GM12878 (cell line): ENCODE data around the gene STT3B. TPM values are rescaled to one million over a fixed set of nuclear protein-coding genes. Genes with fewer than 3 reads are reported as not detected.
A peak's percentile ranks its signal among the peaks of the same experiment; 100 is the strongest.

Experiments
- ATF7 ChIP-seq: fragments of 450-650 bp; IDR thresholded peaks from 2 replicates; pipeline ENCODE4 v1.6.1; 2016; ENCODE audit warnings: low read depth, mild to moderate bottlenecking
- CREM ChIP-seq: IDR thresholded peaks from 2 replicates; pipeline ENCODE4 v1.6.1; 2014; ENCODE audit warnings: antibody characterized with exemption, low read depth
- JUND ChIP-seq: IDR thresholded peaks from 2 replicates; pipeline ENCODE4 v1.6.1; 2012; ENCODE audit warnings: low read depth, mild to moderate bottlenecking, low read length, improper control_type of control experiment, moderate library complexity
- RAD51 ChIP-seq: fragments of 450-650 bp; IDR thresholded peaks from 2 replicates; pipeline ENCODE4 v1.6.1; 2016; ENCODE audit warnings: moderate library complexity, mild to moderate bottlenecking, inconsistent platforms
- SIN3A ChIP-seq: IDR thresholded peaks from 2 replicates; pipeline ENCODE4 v1.6.1; 2012; ENCODE audit warnings: low read depth, low read length, improper control_type of control experiment
- STAT1 ChIP-seq: fragments of 450-650 bp; conservative IDR thresholded peaks from 2 replicates; pipeline ENCODE4 v1.6.1; 2014; ENCODE audit warnings: antibody characterized with exemption, mild to moderate bottlenecking
- YY1 ChIP-seq: IDR thresholded peaks from 2 replicates; pipeline ENCODE4 v1.6.1; 2011; ENCODE audit warnings: low read depth, mild to moderate bottlenecking, low read length
- polyA plus RNA-seq, 11 experiments: library from polyadenylated mRNA; depleted of rRNA in 4 of 11; unstranded in 6 of 11; stranded (reverse) in 5 of 11; fragments of >200 nt; fragmentation: Nextera tagmentation in 4 of 11; fragmentation: Illumina TruSeq in 1 of 11; extraction: Ambion mirVana in 4 of 11; extraction: Trizol in 1 of 11; gene quantifications; 1 replicate in 1 of 11; 2 replicates in 10 of 11; pipeline versions ENCODE4 v1.2.1 to v1.2.3, GENCODE V29; 2011 to 2016; ENCODE audit warnings: inconsistent platforms in 2 of 11, missing spikeins in 2 of 11, low read depth in 1 of 11
- total RNA-seq, 4 experiments: library from RNA; depleted of rRNA in 3 of 4; stranded (reverse); fragments of >200 nt in 3 of 4; fragmentation: Illumina TruSeq in 1 of 4; extraction: Trizol in 1 of 4; gene quantifications; 2 replicates each; pipeline versions ENCODE4 v1.2.1 to v1.2.3, GENCODE V29; 2013 to 2021
- TF ChIP-seq, protein P1 (sequence below): IDR thresholded peaks from 2 replicates; pipeline ENCODE4 v1.6.1; 2012; ENCODE audit warnings: improper control_type of control experiment, low read depth, low read length; ENCODE audit not compliant: insufficient replicate concordance

Gene STT3B
- total and polyA plus RNA-seq, 10 of the 15 experiments (the other 5 are each of a cell fraction or from before 2014, with no cell fraction given), result 19.9 to 208 (median 79.6) TPM

DNA sequence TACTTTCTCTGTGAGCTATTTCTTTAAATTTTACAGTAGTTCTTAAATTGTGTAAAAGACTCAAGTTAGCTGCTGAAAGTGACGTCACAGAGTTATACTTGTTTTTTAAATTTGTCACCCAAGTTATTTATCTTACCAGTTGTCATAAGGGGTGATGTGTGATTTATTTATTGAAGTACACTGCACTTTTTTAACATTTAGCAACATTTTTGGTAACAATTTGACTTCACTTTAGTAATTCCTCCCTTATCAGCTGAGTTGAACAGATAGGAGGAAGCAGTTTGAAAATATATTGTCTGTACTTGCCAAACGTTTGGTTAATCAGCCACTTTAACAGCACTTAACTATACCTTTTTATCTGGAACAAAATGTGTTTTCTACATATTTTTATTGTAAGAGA is 3.8 kb downstream of the STT3B start (continued):
- TF ChIP-seq, protein P1, sequence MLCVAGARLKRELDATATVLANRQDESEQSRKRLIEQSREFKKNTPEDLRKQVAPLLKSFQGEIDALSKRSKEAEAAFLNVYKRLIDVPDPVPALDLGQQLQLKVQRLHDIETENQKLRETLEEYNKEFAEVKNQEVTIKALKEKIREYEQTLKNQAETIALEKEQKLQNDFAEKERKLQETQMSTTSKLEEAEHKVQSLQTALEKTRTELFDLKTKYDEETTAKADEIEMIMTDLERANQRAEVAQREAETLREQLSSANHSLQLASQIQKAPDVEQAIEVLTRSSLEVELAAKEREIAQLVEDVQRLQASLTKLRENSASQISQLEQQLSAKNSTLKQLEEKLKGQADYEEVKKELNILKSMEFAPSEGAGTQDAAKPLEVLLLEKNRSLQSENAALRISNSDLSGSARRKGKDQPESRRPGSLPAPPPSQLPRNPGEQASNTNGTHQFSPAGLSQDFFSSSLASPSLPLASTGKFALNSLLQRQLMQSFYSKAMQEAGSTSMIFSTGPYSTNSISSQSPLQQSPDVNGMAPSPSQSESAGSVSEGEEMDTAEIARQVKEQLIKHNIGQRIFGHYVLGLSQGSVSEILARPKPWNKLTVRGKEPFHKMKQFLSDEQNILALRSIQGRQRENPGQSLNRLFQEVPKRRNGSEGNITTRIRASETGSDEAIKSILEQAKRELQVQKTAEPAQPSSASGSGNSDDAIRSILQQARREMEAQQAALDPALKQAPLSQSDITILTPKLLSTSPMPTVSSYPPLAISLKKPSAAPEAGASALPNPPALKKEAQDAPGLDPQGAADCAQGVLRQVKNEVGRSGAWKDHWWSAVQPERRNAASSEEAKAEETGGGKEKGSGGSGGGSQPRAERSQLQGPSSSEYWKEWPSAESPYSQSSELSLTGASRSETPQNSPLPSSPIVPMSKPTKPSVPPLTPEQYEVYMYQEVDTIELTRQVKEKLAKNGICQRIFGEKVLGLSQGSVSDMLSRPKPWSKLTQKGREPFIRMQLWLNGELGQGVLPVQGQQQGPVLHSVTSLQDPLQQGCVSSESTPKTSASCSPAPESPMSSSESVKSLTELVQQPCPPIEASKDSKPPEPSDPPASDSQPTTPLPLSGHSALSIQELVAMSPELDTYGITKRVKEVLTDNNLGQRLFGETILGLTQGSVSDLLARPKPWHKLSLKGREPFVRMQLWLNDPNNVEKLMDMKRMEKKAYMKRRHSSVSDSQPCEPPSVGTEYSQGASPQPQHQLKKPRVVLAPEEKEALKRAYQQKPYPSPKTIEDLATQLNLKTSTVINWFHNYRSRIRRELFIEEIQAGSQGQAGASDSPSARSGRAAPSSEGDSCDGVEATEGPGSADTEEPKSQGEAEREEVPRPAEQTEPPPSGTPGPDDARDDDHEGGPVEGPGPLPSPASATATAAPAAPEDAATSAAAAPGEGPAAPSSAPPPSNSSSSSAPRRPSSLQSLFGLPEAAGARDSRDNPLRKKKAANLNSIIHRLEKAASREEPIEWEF, result no peak
- TF ChIP-seq JUND (no peak), CREM (peak; percentile 60), YY1 (no peak), STAT1 (no peak), RAD51 (no peak), SIN3A (no peak), ATF7 (peak; percentile 93)
